Activated CD8-positive, alpha-beta memory T cell treated with anti-CD3 and anti-CD28 coated beads, Interleukin-2, amount 50 U/mL, for 1 hour (primary cell): ENCODE measurements around the gene SNAP25.

Source experiments
- DNase-seq: peaks from one replicate; pipeline ENCODE4 v3.0.0-alpha.2; 2020; ENCODE audit errors: extremely low read depth

SNAP25 gene

GRCh38 chr20:10263385-10264165 lies 44.9 kb downstream of the SNAP25 start:
- DNase-seq: no peak

- DNase-seq: no peak
Observed at GRCh38 chr20:10264166-10264558, 45.5 kb downstream of the SNAP25 start.

- DNase-seq: no peak
Observed at GRCh38 chr20:10268636-10269035, 50.0 kb downstream of the SNAP25 start.

- no peak for DNase-seq
Observed at GRCh38 chr20:10270630-10271029, 52.0 kb downstream of the SNAP25 start.

GRCh38 chr20:10271494-10272219 lies 53.0 kb downstream of the SNAP25 start:
- DNase-seq: no peak

GRCh38 chr20:10276878-10277580 lies 58.4 kb downstream of the SNAP25 start:
- no peak for DNase-seq

- DNase-seq: no peak
Observed at GRCh38 chr20:10277616-10278015, 59.0 kb downstream of the SNAP25 start.

- DNase-seq: no peak
Observed at GRCh38 chr20:10278412-10278811, 59.8 kb downstream of the SNAP25 start.

- no peak for DNase-seq
Observed at GRCh38 chr20:10280018-10280908, 61.6 kb downstream of the SNAP25 start.

- no peak for DNase-seq
Observed at GRCh38 chr20:10281911-10282310, 63.3 kb downstream of the SNAP25 start.

- no peak for DNase-seq
Observed at GRCh38 chr20:10282979-10283456, 64.4 kb downstream of the SNAP25 start.

GRCh38 chr20:10286356-10286755 lies 67.7 kb downstream of the SNAP25 start:
- no peak for DNase-seq

GRCh38 chr20:10288421-10288820 lies 69.8 kb downstream of the SNAP25 start:
- no peak for DNase-seq

- DNase-seq: no peak
Observed at GRCh38 chr20:10288954-10289646, 70.5 kb downstream of the SNAP25 start.

- no peak for DNase-seq
Observed at GRCh38 chr20:10291568-10292248, 73.1 kb downstream of the SNAP25 start.

- no peak for DNase-seq
Observed at GRCh38 chr20:10297223-10297622, 78.6 kb downstream of the SNAP25 start.

- DNase-seq: no peak
Observed at GRCh38 chr20:10297684-10298240, 79.1 kb downstream of the SNAP25 start.

GRCh38 chr20:10300582-10301446 lies 82.2 kb downstream of the SNAP25 start:
- no peak for DNase-seq

- DNase-seq: no peak
Observed at GRCh38 chr20:10303852-10304251, 85.2 kb downstream of the SNAP25 start.
